Endothelial cell of hepatic sinusoid (primary cell): ENCODE measurements around the gene TBL1XR1.

Experiments used
- in situ Hi-C: cut with HindIII; loops from 2 replicates; pipeline ENCODE4 v1.10.0; 2017; ENCODE audit warnings: low sequenced_read_pairs

TBL1XR1 gene

DNA sequence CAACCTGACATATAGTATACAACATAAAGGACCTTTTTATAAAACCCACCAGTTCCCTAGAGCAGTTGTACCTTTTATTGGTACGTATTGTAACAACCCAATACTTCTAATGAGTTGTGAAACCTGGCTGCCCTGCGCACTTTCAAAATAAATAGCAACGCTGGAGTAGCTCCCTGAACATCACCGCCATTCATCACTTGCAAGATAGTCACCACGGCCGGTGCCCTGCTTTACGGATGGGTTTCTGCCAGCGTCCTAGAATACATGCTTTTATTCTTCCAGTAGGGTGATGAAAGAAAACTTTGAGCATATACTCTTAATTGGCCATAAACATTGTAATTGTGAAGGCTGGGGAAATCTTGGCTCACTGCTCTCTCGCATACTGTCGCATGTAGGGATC lies 220.7 kb downstream of the TBL1XR1 start:
- in situ Hi-C loops = no loop called here

GRCh38 chr3:176974279-176974678 lies 223.0 kb downstream of the TBL1XR1 start:
- in situ Hi-C loops = no loop called here

- in situ Hi-C loops = no loop called here
These were observed 225.6 kb downstream of the TBL1XR1 start for GRCh38 chr3:176971613-176972174.

DNA sequence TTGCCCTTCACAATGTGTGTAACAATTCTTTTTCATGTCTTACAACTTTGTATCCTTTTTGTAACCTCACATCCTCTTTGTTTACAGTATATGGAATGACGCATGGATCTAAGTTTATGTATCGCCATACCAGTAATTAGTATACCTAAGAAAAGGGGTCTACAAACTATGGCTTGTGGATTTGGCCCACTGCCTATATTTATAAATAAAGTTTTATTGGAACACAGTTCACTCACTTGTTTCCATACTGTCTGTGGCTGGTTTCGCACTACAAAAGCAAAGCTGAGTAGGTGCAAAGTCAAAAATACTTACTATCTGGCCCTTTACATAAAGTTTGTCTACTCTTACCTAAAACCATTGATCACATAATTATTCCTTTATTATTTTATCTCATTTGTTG lies 226.5 kb downstream of the TBL1XR1 start:
- in situ Hi-C loops = no loop called here

GRCh38 chr3:176969506-176969905 lies 227.8 kb downstream of the TBL1XR1 start:
- in situ Hi-C loops = no loop called here
